SU-DHL-6 (cell line): ENCODE results near the gene EIF3K.

Experiments used
- CTCF ChIP-seq: fragments of 200-600 bp; sonication (generic); IDR thresholded peaks from one replicate; pipeline ENCODE4 v1.5.1; 2017; ENCODE audit warnings: antibody characterized with exemption, mild to moderate bottlenecking, low read length, moderate library complexity; ENCODE audit not compliant: insufficient read depth, poor library complexity, severe bottlenecking
- EZH2phosphoT487 ChIP-seq: fragments of 200-600 bp; sonication (generic), shearing (Covaris generic); conservative IDR thresholded peaks from 2 replicates; pipeline ENCODE4 v1.6.1; 2018; ENCODE audit warnings: mild to moderate bottlenecking, antibody characterized with exemption, low read length, moderate library complexity, mixed read lengths

DNA sequence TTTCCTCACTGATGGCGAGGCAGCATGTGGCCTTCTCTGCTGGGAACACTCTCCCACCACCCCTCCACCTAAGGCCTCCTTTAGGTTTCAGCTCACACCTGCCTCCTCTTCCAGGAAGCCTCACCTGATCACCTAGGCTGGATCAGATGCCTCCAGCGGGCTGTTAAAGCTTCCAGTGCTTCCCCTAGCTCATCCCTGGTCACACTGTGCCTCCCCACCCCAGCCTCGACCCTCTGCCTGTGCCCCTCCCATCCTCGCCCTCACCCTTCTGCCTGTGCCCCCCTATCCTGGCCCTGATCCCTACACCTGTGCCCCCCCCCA, 35.0 kb upstream of the EIF3K start:
- no peak for TF ChIP-seq CTCF
- no peak for TF ChIP-seq EZH2phosphoT487
